Esophagus squamous epithelium (tissue), 4 donors: Measurements from ENCODE around the gene MGAT5B.

Experiments
- POLR2A ChIP-seq, 4 donors: fragments of 450-650 bp; IDR thresholded peaks; one replicate each; pipeline ENCODE4 v1.6.1; 2017; ENCODE audit warnings: antibody characterized with exemption in 4 of 4, mild to moderate bottlenecking in 4 of 4, moderate library complexity in 3 of 4
- TF ChIP-seq, protein P1 (sequence below), 6 experiments: fragments of 450-650 bp in 4 of 6; fragments of 200-600 bp in 2 of 6; sonication (generic) in 2 of 6; IDR thresholded peaks; one replicate each; pipeline ENCODE4 v1.5.1; 2016 to 2019; ENCODE audit warnings: antibody characterized with exemption in 6 of 6, mild to moderate bottlenecking in 4 of 6, moderate library complexity in 4 of 6

DNA sequence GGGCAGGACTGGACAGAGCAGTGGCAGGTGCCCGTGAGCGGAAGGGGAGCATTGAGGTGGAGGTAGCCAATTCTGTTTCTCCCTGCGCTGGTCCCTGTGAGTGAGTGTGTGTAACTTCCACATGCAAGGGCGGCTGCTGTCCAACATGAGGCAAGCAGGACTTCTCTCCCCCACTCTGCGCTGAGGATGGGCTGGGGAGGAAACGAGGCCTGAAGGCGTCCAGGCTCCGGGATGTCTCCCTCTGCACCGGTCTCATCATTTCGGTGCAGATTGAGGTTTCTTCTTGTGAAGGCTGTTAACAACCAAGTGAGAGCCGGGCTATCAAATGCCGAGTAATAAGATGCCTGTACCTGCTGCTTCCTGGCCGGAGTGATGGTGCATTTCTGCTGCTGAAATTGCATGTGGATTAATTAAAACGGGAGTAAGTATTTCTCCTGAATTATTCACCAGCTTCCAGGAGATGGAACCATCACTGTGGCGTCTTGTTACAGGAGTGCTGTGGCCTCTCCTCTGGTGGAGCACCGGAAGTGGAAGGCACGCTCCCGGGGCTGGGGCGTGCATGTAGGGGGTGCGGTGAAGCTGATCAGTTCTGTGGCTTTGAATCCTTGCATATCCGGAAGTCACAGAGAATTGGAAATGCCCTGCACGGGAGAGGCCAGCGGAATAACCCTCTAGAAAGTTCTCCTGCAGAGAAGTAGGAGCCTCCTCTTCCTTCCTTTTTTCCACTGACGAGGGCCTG lies 41.7 kb upstream of the MGAT5B start:
- TF ChIP-seq, protein P1, sequence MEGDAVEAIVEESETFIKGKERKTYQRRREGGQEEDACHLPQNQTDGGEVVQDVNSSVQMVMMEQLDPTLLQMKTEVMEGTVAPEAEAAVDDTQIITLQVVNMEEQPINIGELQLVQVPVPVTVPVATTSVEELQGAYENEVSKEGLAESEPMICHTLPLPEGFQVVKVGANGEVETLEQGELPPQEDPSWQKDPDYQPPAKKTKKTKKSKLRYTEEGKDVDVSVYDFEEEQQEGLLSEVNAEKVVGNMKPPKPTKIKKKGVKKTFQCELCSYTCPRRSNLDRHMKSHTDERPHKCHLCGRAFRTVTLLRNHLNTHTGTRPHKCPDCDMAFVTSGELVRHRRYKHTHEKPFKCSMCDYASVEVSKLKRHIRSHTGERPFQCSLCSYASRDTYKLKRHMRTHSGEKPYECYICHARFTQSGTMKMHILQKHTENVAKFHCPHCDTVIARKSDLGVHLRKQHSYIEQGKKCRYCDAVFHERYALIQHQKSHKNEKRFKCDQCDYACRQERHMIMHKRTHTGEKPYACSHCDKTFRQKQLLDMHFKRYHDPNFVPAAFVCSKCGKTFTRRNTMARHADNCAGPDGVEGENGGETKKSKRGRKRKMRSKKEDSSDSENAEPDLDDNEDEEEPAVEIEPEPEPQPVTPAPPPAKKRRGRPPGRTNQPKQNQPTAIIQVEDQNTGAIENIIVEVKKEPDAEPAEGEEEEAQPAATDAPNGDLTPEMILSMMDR (IDR thresholded peaks at IDR 0.05), result no peak
- no peak for TF ChIP-seq POLR2A (IDR thresholded peaks at IDR 0.05)
